ENCODE results near the gene ABCA13. TPM values are rescaled to one million over a fixed set of nuclear protein-coding genes. Genes with fewer than 3 reads are reported as not detected.

Gene ABCA13
- total RNA-seq, 1 donor from 2014 or later, result 0.60 TPM

DNA sequence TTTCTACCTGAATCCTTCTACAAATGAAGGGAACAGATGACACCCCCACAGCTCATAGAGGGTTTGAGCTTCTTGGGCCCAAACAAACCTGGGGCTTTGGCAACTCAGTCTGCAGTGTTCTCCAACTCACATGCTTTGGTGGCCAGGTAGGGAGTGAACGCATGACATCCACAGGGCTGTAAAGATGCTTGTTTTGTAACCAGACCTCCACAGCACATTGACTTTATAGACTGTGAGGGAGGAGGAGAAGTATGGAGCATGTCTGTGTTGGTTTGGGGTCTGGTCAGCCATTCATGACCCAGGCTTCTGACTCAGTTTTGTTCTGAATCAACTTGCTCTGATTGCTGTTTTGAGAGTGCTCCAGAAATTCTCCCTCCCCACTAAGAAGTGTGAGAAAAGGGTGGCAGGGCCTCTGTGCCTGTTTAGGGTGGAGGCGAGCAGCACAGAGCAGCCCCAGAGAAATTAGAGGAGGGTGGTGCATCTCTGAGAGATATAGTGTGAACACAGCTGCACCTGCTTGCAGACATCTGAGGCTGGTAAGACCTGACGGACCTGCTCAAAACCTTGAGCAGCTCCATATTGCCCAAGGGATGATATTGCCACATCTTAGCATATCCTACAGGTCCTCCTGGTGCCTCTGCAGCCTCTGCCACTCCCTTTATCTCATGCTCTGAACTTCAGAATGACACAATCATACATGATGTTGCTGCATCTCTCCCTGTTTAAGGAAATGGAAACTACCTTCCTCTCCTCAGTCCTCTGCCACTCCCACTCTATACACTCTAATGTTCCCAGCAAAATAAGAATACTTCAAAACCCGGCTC, 287.7 kb downstream of the ABCA13 start:
- Mint-ChIP-seq H3K4me1 (ENCODE audit: unreplicated experiment) (no peaks in the 10 kb centered on the region), H3K9me3 (no peaks in the 10 kb centered on the region), H3K36me3 (no peaks in the 10 kb centered on the region), H3K27ac (peak overlapping the region; percentile 89), H3K4me3 (peak overlapping the region; percentile 24), H3K27me3 (no peaks in the 10 kb centered on the region)
- TF ChIP-seq CTCF (conservative IDR thresholded peaks at IDR 0.05), result no peak
- no peak for DNase-seq (ENCODE audit: extremely low spot score, unreplicated experiment)

GRCh38 chr7:48466713-48467112, 295.5 kb downstream of the ABCA13 start:
- H3K4me3 Mint-ChIP-seq, result no peak overlapping the region

DNA sequence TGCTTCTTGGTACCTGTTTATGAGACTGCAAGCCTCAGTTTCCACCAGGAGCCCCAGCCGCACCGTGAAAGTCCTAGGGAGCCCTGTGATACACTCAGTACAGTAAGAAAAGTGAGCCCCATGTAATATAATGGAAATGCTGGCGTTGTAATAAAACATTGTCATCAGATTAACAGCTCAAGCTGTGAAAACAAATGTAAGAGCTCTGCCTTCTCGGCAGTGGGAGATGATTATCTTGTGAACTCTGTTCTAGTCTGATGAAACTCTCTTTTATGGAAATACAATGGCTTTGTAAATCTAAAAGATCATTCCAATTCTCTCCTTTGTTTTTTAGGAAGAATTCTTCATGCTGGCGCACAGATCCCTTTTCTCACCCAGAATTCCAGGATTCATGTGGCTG, 299.9 kb downstream of the ABCA13 start:
- H3K4me3 Mint-ChIP-seq, result no peak overlapping the region
- H3K9me3 Mint-ChIP-seq, result no peaks in the 10 kb centered on the region
- no peaks in the 10 kb centered on the region for H3K27me3 Mint-ChIP-seq
- no peak for TF ChIP-seq CTCF (conservative IDR thresholded peaks at IDR 0.05)
- H3K27ac Mint-ChIP-seq, result no peak overlapping the region
- peaks cover 21% of the 10 kb centered on the region for H3K4me1 Mint-ChIP-seq (ENCODE audit: unreplicated experiment)
- DNase-seq (ENCODE audit: extremely low spot score, unreplicated experiment), result no peak
- H3K36me3 Mint-ChIP-seq, result no peaks in the 10 kb centered on the region

More at GRCh38 chr7:48466713-48467112, 295.5 kb downstream of the ABCA13 start:
- no peak for TF ChIP-seq CTCF (conservative IDR thresholded peaks at IDR 0.05)
- H3K27me3 Mint-ChIP-seq, result no peaks in the 10 kb centered on the region
- peaks cover 5% of the 10 kb centered on the region for H3K4me1 Mint-ChIP-seq (ENCODE audit: unreplicated experiment)
- H3K27ac Mint-ChIP-seq, result no peak overlapping the region
- no peaks in the 10 kb centered on the region for H3K36me3 Mint-ChIP-seq
- no peak for DNase-seq (ENCODE audit: extremely low spot score, unreplicated experiment)
- H3K9me3 Mint-ChIP-seq, result no peaks in the 10 kb centered on the region

- no peak for DNase-seq (ENCODE audit: extremely low spot score, unreplicated experiment)
- Mint-ChIP-seq H3K27ac (no peak overlapping the region), H3K27me3 (no peaks in the 10 kb centered on the region)
These were observed 301.4 kb downstream of the ABCA13 start for GRCh38 chr7:48472640-48473039.

DNA sequence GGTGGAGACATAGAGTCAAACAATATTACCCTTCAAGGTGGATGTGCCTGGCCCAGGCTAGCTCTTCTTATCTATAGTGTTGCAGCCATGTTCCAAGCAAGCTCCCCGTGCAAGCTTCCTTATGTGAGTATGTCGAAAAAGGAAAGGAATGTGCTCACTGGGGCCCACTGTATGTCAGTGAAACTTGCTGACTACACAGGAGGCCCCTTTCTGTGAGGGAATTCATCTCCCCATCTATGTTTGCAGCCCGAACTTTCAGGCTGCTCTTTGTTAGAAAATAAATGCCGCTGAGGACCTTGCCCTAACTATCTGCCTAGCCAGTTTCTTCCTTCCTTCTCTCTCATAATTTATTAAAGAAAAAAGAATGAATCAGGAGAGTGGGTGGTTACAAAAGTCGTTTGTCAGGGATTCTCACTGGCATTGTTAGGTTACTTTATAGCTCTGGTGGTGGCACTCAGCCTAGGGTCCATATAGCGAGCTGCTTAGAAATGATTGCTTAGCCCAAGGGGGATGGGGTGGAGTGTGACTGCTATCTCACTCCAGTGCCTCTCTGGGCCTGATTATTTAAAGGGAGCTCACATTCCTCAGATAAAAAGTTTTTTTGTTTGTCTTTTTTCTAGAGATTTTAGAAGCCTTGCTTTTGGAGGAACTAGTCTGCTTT, 302.1 kb downstream of the ABCA13 start:
- DNase-seq (ENCODE audit: extremely low spot score, unreplicated experiment), result no peak
- Mint-ChIP-seq H3K4me3 (no peak overlapping the region), H3K9me3 (peaks cover 1% of the 10 kb centered on the region), H3K36me3 (no peaks in the 10 kb centered on the region), H3K4me1 (ENCODE audit: unreplicated experiment) (peaks cover 21% of the 10 kb centered on the region), H3K27ac (no peak overlapping the region), H3K27me3 (no peaks in the 10 kb centered on the region)
- TF ChIP-seq CTCF (conservative IDR thresholded peaks at IDR 0.05), result no peak

More at GRCh38 chr7:48472640-48473039, 301.4 kb downstream of the ABCA13 start:
- Mint-ChIP-seq H3K4me1 (ENCODE audit: unreplicated experiment) (peaks cover 21% of the 10 kb centered on the region), H3K36me3 (no peaks in the 10 kb centered on the region), H3K4me3 (no peak overlapping the region), H3K9me3 (no peaks in the 10 kb centered on the region)
- no peak for TF ChIP-seq CTCF (conservative IDR thresholded peaks at IDR 0.05)

Data from type B pancreatic cell (in vitro differentiated cells).